Caco-2 (cell line): Measurements from ENCODE around the gene CECR2. TPM values are rescaled to one million over a fixed set of nuclear protein-coding genes. Genes with fewer than 3 reads are reported as not detected.

ENCODE experiments used
- BruUV-seq: library from RNA; stranded (reverse); fragments of 400-500 nt; replicated peaks from 2 replicates; lab custom pipeline; 2021; lab: Mats Ljungman, UMichigan
- CTCF ChIA-PET: fragments of 300-600 bp; sonication (Branson Sonifier 250); formaldehyde crosslinking; loops from one replicate; lab custom pipeline; 2022; ENCODE audit warnings: antibody characterized with exemption; lab: Charles Lee
- POLR2A ChIA-PET: fragments of 300-600 bp; sonication (Branson Sonifier 250); formaldehyde crosslinking; loops from one replicate; lab custom pipeline; 2022; ENCODE audit warnings: antibody characterized with exemption; lab: Charles Lee
- DNase-seq, 2 experiments: peaks; one replicate each; pipeline versions ENCODE4 v3.0.0 to v3.0.0-alpha.2; 2020 to 2022
- H3K27me3 ChIP-seq: replicated peaks from 2 replicates; pipeline ENCODE4 v1.6.0; 2011; ENCODE audit warnings: low read length; ENCODE audit not compliant: control insufficient read depth, insufficient read depth
- H3K36me3 ChIP-seq: 2 replicates; pipeline ENCODE4 v1.5.1; 2011; ENCODE audit warnings: low read length; ENCODE audit not compliant: control insufficient read depth, insufficient read depth
- H3K4me1 ChIP-seq: fragments of 250-450 bp; sonication (Bioruptor Pico); 2 replicates; pipeline ENCODE4 v1.5.1; 2020; ENCODE audit warnings: mild to moderate bottlenecking
- H3K4me3 ChIP-seq: 2 replicates; pipeline ENCODE4 v1.5.1; 2011; ENCODE audit warnings: low read depth, mild to moderate bottlenecking, control low read depth, low read length
- H3K9me3 ChIP-seq: fragments of 250-450 bp; sonication (Bioruptor Pico); 2 replicates; pipeline ENCODE4 v1.5.1; 2020; ENCODE audit warnings: mild to moderate bottlenecking, moderate library complexity
- H3K27ac Mint-ChIP-seq: one replicate; pipeline ENCODE4 v1.8.0; 2022; ENCODE audit warnings: mixed read lengths; ENCODE audit not compliant: unreplicated experiment
- H3K27me3 Mint-ChIP-seq: one replicate; pipeline ENCODE4 v1.8.0; 2022; ENCODE audit warnings: mixed read lengths; ENCODE audit not compliant: insufficient read depth, unreplicated experiment
- H3K36me3 Mint-ChIP-seq: one replicate; pipeline ENCODE4 v1.8.0; 2022; ENCODE audit warnings: mild to moderate bottlenecking, mixed read lengths; ENCODE audit not compliant: insufficient read depth, unreplicated experiment
- H3K4me1 Mint-ChIP-seq: one replicate; pipeline ENCODE4 v1.8.0; 2022; ENCODE audit warnings: low read depth, mixed read lengths; ENCODE audit not compliant: unreplicated experiment
- H3K4me3 Mint-ChIP-seq: one replicate; pipeline ENCODE4 v1.8.0; 2022; ENCODE audit warnings: mild to moderate bottlenecking, moderate library complexity, mixed read lengths; ENCODE audit not compliant: unreplicated experiment
- H3K9me3 Mint-ChIP-seq: one replicate; pipeline ENCODE4 v1.8.0; 2022; ENCODE audit warnings: mixed read lengths; ENCODE audit not compliant: unreplicated experiment
- intact Hi-C: fragments of 100-400 bp; cut with micrococcal nuclease; formaldehyde crosslinking; loops from one replicate; pipeline ENCODE4 v1.10.0; 2022; ENCODE audit not compliant: unreplicated experiment
- total RNA-seq: library from RNA; stranded (reverse); gene quantifications from 2 replicates; pipeline ENCODE4 v1.2.3, GENCODE V29; 2022
- TF ChIP-seq, protein P1 (sequence below), 2 experiments: fragments of 200-600 bp in 1 of 2; IDR thresholded peaks; 1 replicate in 1 of 2; 2 replicates in 1 of 2; pipeline versions ENCODE4 v1.5.1 to v1.8.0; 2011 to 2022; ENCODE audit warnings: antibody characterized with exemption in 1 of 2, control low read depth in 1 of 2, inconsistent platforms in 1 of 2, low read depth in 1 of 2, low read length in 1 of 2, mild to moderate bottlenecking in 1 of 2, moderate library complexity in 1 of 2; ENCODE audit not compliant: insufficient read depth in 1 of 2, severe bottlenecking in 1 of 2, unreplicated experiment in 1 of 2

Gene CECR2
- total RNA-seq, 1 experiment from 2014 or later, result 1.1 TPM

DNA sequence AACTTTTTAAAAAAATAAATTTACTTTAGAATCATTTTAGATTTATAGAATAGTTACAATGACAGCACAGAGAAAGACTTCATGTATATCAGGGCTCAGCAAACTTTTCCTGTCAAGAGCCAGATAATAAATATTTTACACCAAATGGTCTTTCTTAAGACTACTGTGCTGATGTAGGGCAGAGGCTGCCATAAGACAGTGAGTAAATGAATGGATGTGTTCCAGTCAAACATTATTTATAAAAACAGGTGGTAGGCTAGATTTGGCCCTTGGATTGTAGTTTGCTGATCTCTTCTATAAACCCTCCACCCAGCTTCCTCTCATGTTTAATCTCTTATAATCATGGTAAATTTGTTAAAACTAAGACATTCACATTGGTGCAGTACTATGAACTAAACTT, 33.0 kb downstream of the CECR2 start:
- Histone ChIP-seq H3K27me3 (no peaks in the 10 kb centered on the region), H3K9me3 (no peaks in the 10 kb centered on the region), H3K4me3 (no peak overlapping the region), H3K36me3 (no peaks in the 10 kb centered on the region), H3K4me1 (no peaks in the 10 kb centered on the region)
- Mint-ChIP-seq H3K4me1 (no peaks in the 10 kb centered on the region), H3K27me3 (no peaks in the 10 kb centered on the region), H3K27ac (no peak overlapping the region), H3K9me3 (no peaks in the 10 kb centered on the region), H3K4me3 (no peak overlapping the region), H3K36me3 (no peaks in the 10 kb centered on the region)
- no peak for DNase-seq
- BruUV-seq, result no TSS peak
- POLR2A ChIA-PET, result no interaction called here
- intact Hi-C loops, result no loop called here
- CTCF ChIA-PET, result no interaction called here
- TF ChIP-seq, protein P1, sequence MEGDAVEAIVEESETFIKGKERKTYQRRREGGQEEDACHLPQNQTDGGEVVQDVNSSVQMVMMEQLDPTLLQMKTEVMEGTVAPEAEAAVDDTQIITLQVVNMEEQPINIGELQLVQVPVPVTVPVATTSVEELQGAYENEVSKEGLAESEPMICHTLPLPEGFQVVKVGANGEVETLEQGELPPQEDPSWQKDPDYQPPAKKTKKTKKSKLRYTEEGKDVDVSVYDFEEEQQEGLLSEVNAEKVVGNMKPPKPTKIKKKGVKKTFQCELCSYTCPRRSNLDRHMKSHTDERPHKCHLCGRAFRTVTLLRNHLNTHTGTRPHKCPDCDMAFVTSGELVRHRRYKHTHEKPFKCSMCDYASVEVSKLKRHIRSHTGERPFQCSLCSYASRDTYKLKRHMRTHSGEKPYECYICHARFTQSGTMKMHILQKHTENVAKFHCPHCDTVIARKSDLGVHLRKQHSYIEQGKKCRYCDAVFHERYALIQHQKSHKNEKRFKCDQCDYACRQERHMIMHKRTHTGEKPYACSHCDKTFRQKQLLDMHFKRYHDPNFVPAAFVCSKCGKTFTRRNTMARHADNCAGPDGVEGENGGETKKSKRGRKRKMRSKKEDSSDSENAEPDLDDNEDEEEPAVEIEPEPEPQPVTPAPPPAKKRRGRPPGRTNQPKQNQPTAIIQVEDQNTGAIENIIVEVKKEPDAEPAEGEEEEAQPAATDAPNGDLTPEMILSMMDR (IDR thresholded peaks at IDR 0.05; ENCODE audit: insufficient read depth in 1 of 2, low read depth in 1 of 2, low read length in 1 of 2, severe bottlenecking in 1 of 2, unreplicated experiment in 1 of 2), result no peak

DNA sequence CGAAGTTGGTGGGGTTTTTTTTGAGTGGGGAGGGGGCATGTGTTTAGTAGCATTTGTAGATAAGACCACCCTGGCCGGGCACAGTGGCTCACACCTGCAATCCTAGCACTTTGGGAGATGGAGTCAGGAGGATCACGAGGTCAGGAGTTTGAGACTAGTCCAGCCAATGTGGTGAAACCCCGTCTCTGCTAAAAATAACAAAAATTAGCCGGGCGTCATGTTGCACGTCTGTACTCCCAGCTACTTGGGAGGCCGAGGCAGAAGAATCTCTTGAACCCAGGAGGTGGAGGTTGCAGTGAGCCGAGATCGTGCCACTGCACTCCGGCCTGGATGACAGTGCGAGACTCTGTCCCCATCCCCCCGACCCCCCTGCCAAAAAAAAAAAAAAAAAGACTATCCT, 34.6 kb downstream of the CECR2 start:
- no peak overlapping the region for H3K27ac Mint-ChIP-seq

DNA sequence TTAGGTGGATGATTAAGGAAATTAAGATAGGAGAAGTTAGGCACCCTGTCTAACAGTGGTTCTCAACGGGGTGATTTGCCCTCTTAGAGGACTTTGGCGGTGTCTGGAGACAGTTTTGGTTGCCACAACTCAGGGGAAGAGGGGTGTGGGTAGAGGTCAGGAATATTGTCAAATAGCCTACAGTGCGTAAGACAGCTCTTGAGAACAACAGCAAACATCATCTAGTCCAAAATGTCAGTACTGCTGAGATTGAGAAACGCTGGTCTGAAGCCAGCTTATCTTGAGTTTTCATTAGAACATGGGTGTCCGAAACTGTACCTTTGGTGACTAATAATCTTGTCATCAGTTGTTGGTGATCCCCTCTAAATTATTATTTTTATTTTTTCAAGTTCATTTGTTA, 38.4 kb downstream of the CECR2 start:
- H3K9me3 ChIP-seq, result no peaks in the 10 kb centered on the region
- Mint-ChIP-seq H3K36me3 (no peaks in the 10 kb centered on the region), H3K9me3 (no peaks in the 10 kb centered on the region), H3K4me3 (no peak overlapping the region), H3K4me1 (no peaks in the 10 kb centered on the region), H3K27me3 (no peaks in the 10 kb centered on the region), H3K27ac (no peak overlapping the region)
- intact Hi-C loops, result no loop called here
- POLR2A ChIA-PET, result no interaction called here
- no TSS peak for BruUV-seq
- no peaks in the 10 kb centered on the region for H3K4me1 ChIP-seq
- H3K36me3 ChIP-seq, result no peaks in the 10 kb centered on the region
- no peak overlapping the region for H3K4me3 ChIP-seq
- no peak for DNase-seq
- H3K27me3 ChIP-seq, result no peaks in the 10 kb centered on the region
- TF ChIP-seq, protein P1 (IDR thresholded peaks at IDR 0.05; ENCODE audit: insufficient read depth in 1 of 2, low read depth in 1 of 2, low read length in 1 of 2, severe bottlenecking in 1 of 2, unreplicated experiment in 1 of 2), result no peak
- CTCF ChIA-PET, result no interaction called here

More for the DNA sequence above, 34.6 kb downstream of the CECR2 start:
- no peaks in the 10 kb centered on the region for H3K36me3 Mint-ChIP-seq
- Histone ChIP-seq H3K4me3 (no peak overlapping the region), H3K36me3 (no peaks in the 10 kb centered on the region), H3K4me1 (no peaks in the 10 kb centered on the region), H3K9me3 (no peaks in the 10 kb centered on the region), H3K27me3 (no peaks in the 10 kb centered on the region)
- H3K4me1 Mint-ChIP-seq, result no peaks in the 10 kb centered on the region
- CTCF ChIA-PET, result no interaction called here
- no peaks in the 10 kb centered on the region for H3K27me3 Mint-ChIP-seq
- DNase-seq, result no peak
- H3K4me3 Mint-ChIP-seq, result no peak overlapping the region
- TF ChIP-seq, protein P1 (IDR thresholded peaks at IDR 0.05; ENCODE audit: insufficient read depth in 1 of 2, low read depth in 1 of 2, low read length in 1 of 2, severe bottlenecking in 1 of 2, unreplicated experiment in 1 of 2), result no peak
- intact Hi-C loops, result no loop called here
- H3K9me3 Mint-ChIP-seq, result no peaks in the 10 kb centered on the region
- no TSS peak for BruUV-seq
- POLR2A ChIA-PET, result no interaction called here
